HTR-8/SVneo (cell line): Measurements from ENCODE around the gene SMAGP.
"Not testable (repeated sequence)": the region's sequence is repeated elsewhere in the genome, so short reads cannot be mapped to it uniquely, and the experiment has no call there.

ENCODE experiments used
- DNase-seq: peaks from one replicate; pipeline ENCODE4 v3.0.0; 2011; ENCODE audit warnings: low spot score, mixed read lengths; ENCODE audit not compliant: insufficient read length
- FAIRE-seq: peaks from 2 replicates; lab custom pipeline; 2011; peaks lifted over from hg19 to GRCh38; lab: Jason Lieb, UNC

Gene SMAGP

GRCh38 chr12:51229116-51229809 is 41.0 kb downstream of the SMAGP start:
- FAIRE-seq (no peak), DNase-seq (no peak)

- DNase-seq (no peak), FAIRE-seq (no peak)
Measured at GRCh38 chr12:51227962-51228361, 42.3 kb downstream of the SMAGP start.

DNA sequence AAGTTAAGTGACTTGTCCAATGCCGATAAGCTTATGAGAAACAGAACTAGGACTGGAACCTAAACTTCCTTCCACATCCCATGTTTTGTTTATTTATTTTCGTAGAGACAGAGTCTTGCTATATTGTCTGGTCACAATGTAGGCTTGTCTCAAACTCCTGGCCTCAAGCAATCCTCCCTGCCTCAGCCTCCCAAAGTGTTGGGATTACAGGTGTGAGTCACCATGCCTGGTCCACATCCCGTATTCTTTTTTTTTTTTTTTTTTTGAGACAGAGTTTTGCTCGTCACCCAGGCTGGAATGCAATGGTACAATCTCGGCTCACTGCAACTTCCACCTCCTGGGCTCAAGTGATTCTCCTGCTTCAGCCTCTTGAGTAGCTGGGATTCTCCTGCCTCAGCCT is 43.1 kb downstream of the SMAGP start:
- not testable (repeated sequence) for FAIRE-seq

GRCh38 chr12:51225771-51226170 is 44.4 kb downstream of the SMAGP start:
- FAIRE-seq = no peak

More for the DNA sequence above, 43.1 kb downstream of the SMAGP start:
- DNase-seq = not testable (repeated sequence)

DNA sequence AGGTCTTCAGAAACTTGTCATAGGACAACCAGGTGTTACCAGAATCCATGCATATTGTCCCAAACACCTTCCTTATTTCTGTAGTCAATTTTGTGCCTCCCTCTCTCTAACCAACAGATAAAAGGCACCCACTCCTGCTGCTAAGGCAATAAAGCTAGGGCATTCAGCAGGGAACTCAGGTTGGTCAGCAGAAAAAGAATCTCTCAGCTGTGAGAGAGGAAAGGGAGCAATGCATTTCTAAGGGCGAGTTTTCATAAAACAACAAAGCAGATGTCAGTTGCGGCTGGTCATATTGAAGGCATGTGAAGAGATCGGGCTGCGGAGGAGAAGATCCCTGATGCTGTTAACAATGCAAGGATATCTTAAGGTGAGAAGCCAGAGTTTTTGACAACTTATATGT is 45.0 kb downstream of the SMAGP start:
- DNase-seq (no peak), FAIRE-seq (no peak)

More at GRCh38 chr12:51225771-51226170, 44.4 kb downstream of the SMAGP start:
- no peak for DNase-seq

DNA sequence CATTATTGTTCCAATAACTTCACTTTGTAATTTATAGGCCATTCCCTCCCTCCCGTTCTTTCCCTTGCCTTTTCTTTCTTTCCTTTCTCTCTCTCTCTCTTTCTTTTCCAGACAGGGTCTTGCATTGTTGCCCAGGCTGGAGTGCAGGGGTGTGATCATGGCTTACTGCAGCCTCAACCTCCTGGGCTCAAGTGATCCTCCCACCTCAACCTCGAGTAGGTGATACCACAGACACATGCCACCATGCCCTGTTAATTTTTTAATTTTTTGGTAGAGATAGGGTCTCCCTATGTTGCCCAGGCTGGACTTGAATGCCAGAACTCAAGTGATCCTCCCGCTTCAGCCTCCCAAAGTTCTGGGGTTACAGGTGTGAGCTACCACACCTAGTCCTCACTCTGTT is 45.6 kb downstream of the SMAGP start:
- DNase-seq = no peak
- no peak for FAIRE-seq

DNA sequence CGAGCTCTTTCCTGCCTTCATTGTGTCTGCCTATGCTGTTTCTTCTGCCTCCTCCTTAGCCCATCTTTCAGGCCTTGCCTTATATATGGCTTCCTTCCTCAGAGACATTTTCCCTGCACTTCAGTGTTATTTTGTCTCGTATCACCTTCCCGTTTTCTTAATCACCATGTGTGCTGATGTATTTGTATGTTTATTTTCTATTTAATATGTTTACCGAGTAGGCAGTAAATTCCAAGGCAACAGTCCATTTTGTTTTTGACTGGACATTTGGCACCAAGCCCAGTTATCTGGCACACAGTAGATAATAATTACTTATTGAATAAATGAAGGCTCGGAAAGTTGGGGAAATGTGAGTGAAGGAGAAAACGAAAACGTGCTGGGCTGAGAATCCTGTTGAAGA is 47.8 kb downstream of the SMAGP start:
- DNase-seq (no peak), FAIRE-seq (no peak)

DNA sequence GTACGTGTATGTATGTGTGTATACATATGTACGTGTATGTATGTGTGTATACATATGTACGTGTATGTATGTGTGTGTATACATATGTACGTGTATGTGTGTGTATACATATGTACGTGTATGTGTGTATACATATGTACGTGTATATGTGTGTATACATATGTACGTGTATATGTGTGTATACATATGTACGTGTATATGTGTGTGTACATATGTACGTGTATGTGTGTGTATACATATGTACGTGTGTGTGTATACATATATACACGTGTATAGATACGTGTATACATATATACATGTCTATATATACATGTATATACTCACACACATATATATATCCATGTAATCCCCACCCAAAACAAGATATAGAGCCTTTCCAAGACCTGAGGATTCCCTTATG is 50.4 kb downstream of the SMAGP start:
- not testable (repeated sequence) for DNase-seq
- FAIRE-seq = peak; percentile 96

- DNase-seq (no peak), FAIRE-seq (no peak)
Measured at GRCh38 chr12:51219322-51219721, 50.9 kb downstream of the SMAGP start.

DNA sequence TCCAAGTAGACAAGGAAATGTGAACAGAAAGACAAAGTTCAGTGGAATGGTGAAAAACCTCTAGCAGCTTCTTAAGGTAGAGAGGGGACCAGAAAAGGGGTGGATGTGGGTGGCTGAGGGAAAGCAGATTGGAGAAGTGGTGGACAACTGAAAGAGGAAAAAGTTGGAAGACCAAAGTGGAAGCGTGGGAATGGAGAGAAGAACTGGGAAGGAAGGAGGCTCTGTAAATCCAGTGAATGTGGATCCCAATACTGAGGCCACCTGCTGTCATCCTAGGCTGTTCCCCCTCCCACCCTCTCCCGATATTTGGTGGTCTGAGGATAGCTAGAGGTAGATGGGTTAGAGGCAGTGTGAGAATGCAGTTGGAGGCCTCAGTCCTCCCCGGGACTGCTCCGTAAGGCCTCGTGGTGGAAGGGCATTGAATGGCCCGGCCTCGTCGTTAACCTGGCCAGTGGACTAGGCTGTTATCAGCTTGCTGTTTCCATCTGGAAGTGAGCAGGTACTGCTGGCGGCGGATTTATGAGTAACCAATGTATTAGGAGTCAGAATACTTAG is 51.5 kb downstream of the SMAGP start:
- FAIRE-seq = no peak
- no peak for DNase-seq

DNA sequence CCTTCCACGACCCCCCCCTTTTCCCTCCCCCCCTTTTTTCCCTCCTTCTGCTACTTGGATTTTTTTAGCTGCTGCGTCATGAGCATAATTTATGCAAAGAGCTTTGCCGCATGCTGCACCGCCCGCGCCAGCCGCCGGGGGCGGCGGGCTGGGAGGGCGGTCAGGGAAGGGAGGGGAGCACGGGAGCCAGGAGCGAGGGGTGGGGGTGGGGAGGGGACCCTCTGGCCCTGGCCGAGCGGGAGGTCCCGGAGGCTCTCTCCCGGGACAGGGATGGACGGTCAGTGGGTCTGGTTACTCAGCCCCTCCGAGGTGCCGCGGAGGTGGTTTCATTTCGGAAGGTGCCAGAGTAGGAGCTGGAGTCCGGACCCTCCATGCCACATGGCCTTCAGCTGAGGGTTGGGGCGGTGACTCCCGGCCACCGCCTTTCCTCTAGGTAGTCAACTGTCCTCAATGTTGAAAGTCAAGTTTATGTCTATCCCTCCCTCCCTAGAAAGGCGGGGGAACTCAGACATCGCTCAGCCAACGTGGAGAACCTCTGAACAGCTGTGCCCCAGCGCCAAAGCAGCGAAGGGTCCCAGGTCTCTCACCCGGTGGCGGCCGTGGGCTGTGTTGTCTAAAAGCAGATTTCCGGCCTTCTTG is 52.1 kb downstream of the SMAGP start, which contains the start of gene POU6F1:
Gene POU6F1 (minus strand): TSS at position 95 of the 639 bp plus-strand sequence. CDS start 11,226 bp downstream, outside the sequence.
- FAIRE-seq = no peak
- DNase-seq = peak; percentile 80

DNA sequence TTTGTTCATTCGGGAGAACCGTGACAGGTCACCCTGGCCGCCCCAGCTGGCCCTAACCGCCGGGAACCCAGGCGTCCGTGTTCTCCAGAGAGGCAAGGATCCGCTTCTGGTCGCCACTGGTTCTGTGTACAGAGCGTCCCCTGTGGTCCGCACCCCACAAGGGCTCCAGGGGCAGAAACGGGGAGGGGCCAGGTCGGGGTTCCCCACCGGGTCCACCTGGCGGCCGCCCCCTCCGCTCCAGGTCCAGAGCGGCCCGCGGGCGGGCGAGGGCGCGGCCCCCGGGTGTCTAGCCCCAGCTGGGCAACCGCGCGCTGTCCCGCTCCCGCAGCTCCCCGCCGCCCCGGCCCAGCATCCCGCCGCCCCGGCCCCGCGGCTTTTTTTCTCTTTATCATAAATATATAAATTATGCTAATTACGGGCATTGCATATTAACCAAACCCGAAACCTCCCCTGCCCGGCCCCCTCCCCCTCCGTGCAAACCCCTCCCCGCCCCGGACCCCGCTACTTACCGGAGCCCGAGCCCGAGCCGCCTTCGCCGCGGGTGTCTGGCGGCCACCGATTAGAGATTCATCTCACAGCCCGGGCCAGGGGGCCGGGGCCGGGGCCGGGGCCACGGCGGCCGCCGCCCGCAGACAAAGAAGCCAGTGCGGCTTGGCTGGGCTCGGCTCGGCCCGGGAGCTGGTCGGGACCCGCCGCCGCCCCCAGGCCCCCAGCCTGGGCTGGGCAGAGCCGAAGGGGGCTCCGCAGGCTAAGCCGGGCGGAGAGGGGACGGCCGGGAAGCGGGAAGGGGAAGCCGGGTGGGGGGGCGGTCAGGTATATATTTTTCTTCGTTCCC is 52.9 kb downstream of the SMAGP start:
- DNase-seq (peak; percentile 53), FAIRE-seq (no peak)

DNA sequence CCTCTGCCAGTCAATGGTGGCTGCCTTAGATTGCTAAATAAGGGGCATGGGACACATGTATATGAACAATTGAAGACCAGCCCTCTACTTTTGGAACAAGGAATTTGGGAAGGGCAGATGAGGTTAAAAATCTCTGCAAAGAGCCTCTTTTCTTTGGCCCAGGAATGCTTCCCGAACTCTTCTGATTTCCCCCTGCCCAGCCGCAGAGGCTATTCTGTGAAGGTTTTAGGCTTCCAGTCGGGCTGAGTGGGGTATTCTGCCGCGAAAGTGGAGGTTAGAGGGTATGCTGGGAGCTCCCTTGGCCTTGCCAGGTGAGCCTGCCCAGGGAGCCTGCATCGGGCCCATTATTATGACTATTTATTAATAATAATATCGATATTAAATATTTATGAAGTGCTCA is 53.6 kb downstream of the SMAGP start:
- no peak for DNase-seq
- FAIRE-seq = no peak

DNA sequence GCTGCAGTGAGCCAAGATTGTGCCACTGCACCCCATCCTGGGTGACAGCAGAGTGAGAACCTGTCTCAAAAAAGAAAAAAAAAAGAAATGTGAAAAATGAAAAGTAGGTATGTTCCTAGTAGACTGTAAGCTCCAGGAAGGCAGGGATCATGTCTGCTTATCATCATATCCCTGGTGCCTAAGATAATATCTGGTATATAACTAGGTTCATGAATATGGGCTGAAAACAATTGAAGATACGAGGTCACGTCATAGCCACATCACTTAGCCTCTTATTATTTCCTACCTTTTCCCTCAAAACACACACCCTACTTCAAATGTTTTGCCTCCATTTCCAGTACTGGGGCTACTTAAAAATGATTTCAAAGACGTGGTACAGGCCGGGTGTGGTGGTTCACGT is 55.3 kb downstream of the SMAGP start:
- DNase-seq (no peak), FAIRE-seq (no peak)

GRCh38 chr12:51210690-51211395 is 59.4 kb downstream of the SMAGP start:
- FAIRE-seq (no peak), DNase-seq (no peak)

- DNase-seq (no peak), FAIRE-seq (no peak)
Measured at GRCh38 chr12:51209259-51209658, 61.0 kb downstream of the SMAGP start.

- no peak for FAIRE-seq
Measured at GRCh38 chr12:51208016-51208660, 62.1 kb downstream of the SMAGP start.

GRCh38 chr12:51205350-51205749 is 64.9 kb downstream of the SMAGP start:
- DNase-seq (no peak), FAIRE-seq (no peak)

More at GRCh38 chr12:51208016-51208660, 62.1 kb downstream of the SMAGP start:
- DNase-seq = no peak

GRCh38 chr12:51202718-51203117 is 67.5 kb downstream of the SMAGP start:
- DNase-seq = no peak
- FAIRE-seq = no peak
